IPS DF 6.9 (cell line): ENCODE data around the gene LPCAT1.

ENCODE experiments used
- DNase-seq: peaks from one replicate; pipeline ENCODE4 v3.0.0-alpha.2; 2013; ENCODE audit warnings: low read depth, low spot score
- H3K27ac ChIP-seq: one replicate; pipeline ENCODE4 v1.5.1; 2013; ENCODE audit warnings: low read length, control low read depth
- H3K27me3 ChIP-seq: 2 replicates; pipeline ENCODE4 v1.6.1; 2013; ENCODE audit warnings: mild to moderate bottlenecking, low read length; ENCODE audit not compliant: control insufficient read depth, insufficient read depth
- H3K36me3 ChIP-seq: 2 replicates; pipeline ENCODE4 v1.6.1; 2013; ENCODE audit warnings: low read length; ENCODE audit not compliant: control insufficient read depth, insufficient read depth
- H3K4me1 ChIP-seq: 2 replicates; pipeline ENCODE4 v1.6.1; 2013; ENCODE audit warnings: low read length; ENCODE audit not compliant: control insufficient read depth, insufficient read depth
- H3K4me3 ChIP-seq: 2 replicates; pipeline ENCODE4 v1.5.1; 2013; ENCODE audit warnings: mild to moderate bottlenecking, low read length
- H3K9me3 ChIP-seq: 2 replicates; pipeline ENCODE4 v1.6.1; 2013; ENCODE audit warnings: low read length, inconsistent platforms; ENCODE audit not compliant: control insufficient read depth, insufficient read depth
- WGBS: extraction: QIAGEN DNeasy Blood & Tissue Kit; methylation state at CpG from one replicate; pipeline ENCODE4 v1.1.7; 2013; ENCODE audit warnings: mixed read lengths, missing lambda C conversion rate; ENCODE audit not compliant: insufficient read length, insufficient coverage; 5-methylcytosine and 5-hydroxymethylcytosine counted together

Gene LPCAT1

GRCh38 chr5:1412621-1413020, 111.1 kb downstream of the LPCAT1 start:
- no CpG with 5 or more reads among the region's 10 CpGs for WGBS
- no peak for DNase-seq
- no peaks in the 10 kb centered on the region for H3K27me3 ChIP-seq
- H3K27ac ChIP-seq: no peak overlapping the region
- no peaks in the 10 kb centered on the region for H3K36me3 ChIP-seq
- H3K4me1 ChIP-seq: no peaks in the 10 kb centered on the region; the same call in none of the 2 replicates
- no peak overlapping the region for H3K4me3 ChIP-seq
- no peaks in the 10 kb centered on the region for H3K9me3 ChIP-seq

GRCh38 chr5:1412163-1412562, 111.6 kb downstream of the LPCAT1 start:
- no peak overlapping the region for H3K27ac ChIP-seq
- no peaks in the 10 kb centered on the region for H3K36me3 ChIP-seq
- no CpG with 5 or more reads among the region's 16 CpGs for WGBS
- no peaks in the 10 kb centered on the region; the same call in none of the 2 replicates for H3K4me1 ChIP-seq
- no peak for DNase-seq
- H3K4me3 ChIP-seq: no peak overlapping the region
- no peaks in the 10 kb centered on the region for H3K27me3 ChIP-seq
- no peaks in the 10 kb centered on the region for H3K9me3 ChIP-seq
